GM12892 (cell line): ENCODE measurements around the gene VPS13D.

ENCODE experiments used
- DNase-seq: peaks from one replicate; pipeline ENCODE4 v3.0.0; 2011; ENCODE audit not compliant: insufficient read length
- FAIRE-seq: peaks from 2 replicates; lab custom pipeline; 2011; peaks lifted over from hg19 to GRCh38; lab: Jason Lieb, UNC
- POLR2A ChIP-seq: IDR thresholded peaks from 2 replicates; pipeline ENCODE4 v1.6.1; 2011; ENCODE audit warnings: low read depth, low read length, control low read depth
- POLR2AphosphoS5 ChIP-seq: IDR thresholded peaks from 2 replicates; pipeline ENCODE4 v1.6.1; 2011; ENCODE audit warnings: low read depth, low read length, control low read depth
- TAF1 ChIP-seq: IDR thresholded peaks from 2 replicates; pipeline ENCODE4 v1.6.1; 2011; ENCODE audit warnings: low read depth, mild to moderate bottlenecking, control low read depth, low read length, borderline replicate concordance

VPS13D gene

DNA sequence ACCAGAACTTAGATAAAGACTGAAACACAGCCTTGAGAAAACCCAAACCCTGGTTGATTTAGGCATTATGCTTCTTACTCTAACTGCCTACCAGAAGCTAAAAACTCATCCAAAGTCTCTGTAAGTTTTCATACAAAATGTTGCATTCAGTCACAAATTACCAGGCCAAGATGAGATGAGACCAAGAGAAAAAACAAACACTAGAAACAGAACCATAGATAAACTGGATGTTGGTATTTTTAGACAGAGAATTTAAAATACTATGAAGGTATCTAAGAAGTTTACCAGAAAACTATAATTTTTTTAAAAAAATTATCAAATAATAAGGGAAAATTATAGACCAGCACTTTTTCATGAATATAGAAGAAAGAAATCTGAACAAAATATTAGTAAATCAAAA, 180.5 kb downstream of the VPS13D start:
- DNase-seq = no peak
- FAIRE-seq = no peak
- TF ChIP-seq POLR2A (no peak), POLR2AphosphoS5 (no peak), TAF1 (no peak)

GRCh38 chr1:12411098-12411497, 181.3 kb downstream of the VPS13D start:
- no peak for FAIRE-seq
- no peak for TF ChIP-seq TAF1
- no peak for TF ChIP-seq POLR2A
- TF ChIP-seq POLR2AphosphoS5 = no peak
- no peak for DNase-seq

GRCh38 chr1:12411747-12412146, 181.9 kb downstream of the VPS13D start:
- TF ChIP-seq POLR2A (no peak), TAF1 (no peak), POLR2AphosphoS5 (no peak)
- DNase-seq = no peak
- FAIRE-seq = no peak

DNA sequence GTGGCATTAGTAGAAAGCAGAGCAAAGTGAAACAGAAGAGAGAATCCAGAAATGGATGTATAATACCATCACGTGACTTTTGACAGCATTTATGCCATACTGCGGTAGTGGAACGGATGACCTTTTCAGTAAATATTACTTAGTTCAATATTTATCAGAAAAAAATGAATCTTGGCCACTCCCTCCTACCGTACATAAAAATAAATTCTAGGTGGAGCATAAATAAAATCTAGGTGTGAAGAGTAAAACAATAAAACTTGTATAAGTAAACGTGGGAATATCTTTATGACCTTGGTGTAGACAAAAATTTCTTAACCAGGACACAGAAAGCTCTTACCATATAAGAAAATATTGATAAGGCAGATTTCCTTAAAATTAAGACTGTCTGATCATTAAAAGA, 182.6 kb downstream of the VPS13D start:
- FAIRE-seq (no peak), DNase-seq (no peak)
- TF ChIP-seq POLR2AphosphoS5 = no peak
- TF ChIP-seq POLR2A = no peak
- TF ChIP-seq TAF1 = no peak

- no peak for FAIRE-seq
- TF ChIP-seq TAF1 = no peak
- no peak for TF ChIP-seq POLR2A
- TF ChIP-seq POLR2AphosphoS5 = no peak
- no peak for DNase-seq
These were observed 184.0 kb downstream of the VPS13D start for GRCh38 chr1:12413664-12414410.

DNA sequence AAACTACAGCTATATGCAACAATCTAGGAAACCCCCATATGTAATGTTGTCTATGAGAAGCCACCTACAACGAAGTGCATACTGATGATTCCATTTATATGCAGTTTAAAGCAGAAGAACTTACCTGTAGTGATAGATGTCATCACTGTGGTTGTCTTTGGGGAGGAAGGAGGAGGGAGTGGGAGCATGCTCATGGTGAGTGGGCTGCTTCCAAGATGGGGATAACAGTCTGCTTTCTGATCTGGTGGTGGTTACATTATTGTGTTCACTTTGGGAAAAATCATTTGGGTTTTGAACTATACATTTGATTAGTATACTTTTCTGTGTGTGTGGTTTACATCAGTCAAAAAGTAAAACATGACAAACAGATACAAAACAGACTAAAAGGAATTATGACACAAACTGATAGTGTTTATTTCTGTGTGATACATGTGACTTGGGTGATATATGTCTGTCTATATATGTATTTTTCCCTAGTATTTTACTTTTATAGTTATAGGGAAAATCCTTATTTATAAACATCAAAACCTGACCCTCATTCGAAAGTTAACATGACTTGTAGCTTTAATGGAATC, 184.7 kb downstream of the VPS13D start:
- TF ChIP-seq POLR2A = no peak
- no peak for TF ChIP-seq TAF1
- TF ChIP-seq POLR2AphosphoS5 = no peak
- DNase-seq (no peak), FAIRE-seq (no peak)

DNA sequence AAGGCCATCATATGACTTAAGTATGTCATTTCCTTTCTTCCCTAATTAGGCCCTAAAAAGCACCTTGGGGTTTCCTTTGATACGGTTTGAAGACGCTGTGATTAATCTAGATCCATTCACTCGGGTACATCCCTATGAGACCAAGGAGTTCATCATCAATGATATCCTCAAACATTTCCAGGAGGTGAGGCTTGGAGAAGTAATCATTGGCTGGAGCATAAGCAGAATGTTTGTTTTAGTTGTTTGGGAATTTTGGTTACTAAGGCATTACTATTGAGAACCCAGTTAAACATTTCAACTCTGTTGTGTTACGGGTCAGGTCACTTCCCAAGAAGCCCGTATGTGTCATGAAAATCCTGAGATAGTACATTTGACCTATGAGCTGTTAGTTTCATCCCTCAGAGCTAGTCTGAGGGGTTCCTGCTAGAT, 185.2 kb downstream of the VPS13D start:
- TF ChIP-seq TAF1 (no peak), POLR2A (no peak), POLR2AphosphoS5 (no peak)
- FAIRE-seq (no peak), DNase-seq (no peak)

- DNase-seq (no peak), FAIRE-seq (no peak)
These were observed 186.3 kb downstream of the VPS13D start for GRCh38 chr1:12416101-12416500.

DNA sequence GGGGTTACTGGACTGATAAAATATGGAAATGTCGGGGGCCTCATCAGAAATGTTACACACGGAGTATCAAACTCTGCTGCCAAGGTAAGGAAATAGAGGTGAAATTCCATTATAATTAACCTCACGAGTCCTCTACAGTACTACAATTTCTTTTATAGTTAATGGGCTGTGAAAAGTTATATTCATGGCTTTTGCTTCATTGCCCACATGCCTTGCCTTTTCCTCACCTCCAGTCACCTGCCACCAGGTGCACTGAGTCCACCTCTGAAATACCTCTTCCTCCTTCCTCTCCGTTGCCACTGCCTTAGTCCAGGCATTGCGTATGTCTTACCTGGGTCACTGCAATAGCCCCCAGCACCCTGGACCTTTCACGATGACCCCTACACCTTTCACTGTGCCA, 186.9 kb downstream of the VPS13D start:
- TF ChIP-seq TAF1 (no peak), POLR2AphosphoS5 (no peak), POLR2A (no peak)
- FAIRE-seq = no peak
- DNase-seq = no peak

More at GRCh38 chr1:12416101-12416500, 186.3 kb downstream of the VPS13D start:
- TF ChIP-seq TAF1 (no peak), POLR2AphosphoS5 (no peak), POLR2A (no peak)

- DNase-seq = no peak
- TF ChIP-seq TAF1 (no peak), POLR2AphosphoS5 (no peak), POLR2A (no peak)
- FAIRE-seq = peak; percentile 30
These were observed 187.6 kb downstream of the VPS13D start for GRCh38 chr1:12417389-12417788.

DNA sequence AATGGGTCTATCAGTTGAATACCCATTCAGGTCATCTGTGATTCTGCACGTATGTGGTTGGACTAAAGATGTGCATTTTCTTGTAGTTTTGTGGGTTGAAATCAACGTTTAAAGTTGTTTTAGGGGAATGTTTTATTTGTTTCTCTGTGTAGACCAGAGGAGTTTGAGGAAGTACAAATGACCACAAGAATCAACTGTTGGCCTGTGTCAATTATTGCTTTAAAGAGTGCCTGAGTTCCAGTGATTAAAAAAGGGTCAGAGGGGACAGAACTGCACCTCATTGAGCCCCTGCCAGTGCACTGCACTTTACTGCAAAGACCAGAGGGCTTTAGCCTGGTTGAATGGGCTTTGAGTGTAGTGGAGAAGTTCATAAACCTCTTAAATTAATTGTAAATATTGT, 190.3 kb downstream of the VPS13D start:
- DNase-seq (no peak), FAIRE-seq (no peak)
- TF ChIP-seq POLR2AphosphoS5 (no peak), TAF1 (no peak), POLR2A (no peak)

GRCh38 chr1:12422488-12422887, 192.7 kb downstream of the VPS13D start:
- TF ChIP-seq POLR2AphosphoS5 (no peak), TAF1 (no peak), POLR2A (no peak)
- FAIRE-seq = no peak
- DNase-seq = no peak
